GM19455 (cell line): Measurements from ENCODE around the gene PGF.
A peak's percentile ranks its signal among the peaks of the same experiment; 100 is the strongest.
"Not testable (repeated sequence)": the region's sequence is repeated elsewhere in the genome, so short reads cannot be mapped to it uniquely, and the experiment has no call there.

Source experiments
- ATAC-seq: cut with Tn5 transposase; IDR thresholded peaks from one replicate; pipeline ENCODE4 v1.9.1; 2021; ENCODE audit not compliant: unreplicated experiment

The PGF gene

DNA sequence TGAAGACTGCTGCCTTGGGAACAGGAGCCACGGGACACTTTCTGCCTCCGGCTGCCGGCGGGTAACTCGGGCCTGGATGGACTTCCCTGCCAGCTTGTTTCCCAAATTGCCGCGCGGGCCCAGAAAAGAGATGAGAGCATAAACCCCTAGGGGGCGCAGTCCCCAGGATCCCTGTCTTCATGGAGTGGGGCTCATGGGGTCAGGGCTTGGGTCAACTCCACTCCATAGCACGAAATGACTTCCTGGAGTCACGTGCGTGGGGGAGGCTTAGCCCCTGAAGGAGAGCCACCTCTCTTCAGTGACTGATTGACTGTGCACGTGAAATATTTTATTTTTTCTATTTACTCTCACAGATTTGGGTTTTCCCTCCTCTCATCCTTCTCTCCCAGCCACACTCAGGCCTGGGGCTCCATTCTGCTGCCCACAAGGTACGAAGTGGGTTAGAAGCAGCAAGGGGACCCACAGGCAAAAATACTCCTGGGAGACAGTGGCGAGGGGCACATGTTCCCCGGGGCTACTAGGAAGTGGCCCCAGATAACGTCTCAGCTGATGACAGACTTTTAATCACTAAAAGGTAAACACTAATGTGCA, 10.0 kb downstream of the PGF start:
- ATAC-seq, result no peak

DNA sequence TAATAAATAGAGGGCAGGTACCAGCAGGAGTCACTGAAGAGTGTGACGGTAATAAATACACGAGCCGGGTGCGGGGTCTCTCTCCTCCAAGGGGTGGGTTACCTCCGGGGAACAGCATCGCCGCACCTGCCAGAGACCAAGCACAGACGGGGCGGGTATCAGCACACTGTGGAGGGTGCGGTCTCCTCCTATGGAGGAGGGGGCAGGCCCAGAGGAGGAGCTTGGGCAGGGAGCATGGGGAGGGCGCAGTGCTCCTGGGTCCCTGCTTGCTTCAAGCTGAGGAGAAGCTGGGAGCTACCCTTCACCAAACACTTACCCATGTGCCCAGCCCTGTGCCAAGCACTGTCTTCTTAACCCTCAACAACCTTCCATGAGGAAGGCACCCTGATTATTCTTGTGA, 12.8 kb downstream of the PGF start:
- peak; percentile 60 for ATAC-seq

DNA sequence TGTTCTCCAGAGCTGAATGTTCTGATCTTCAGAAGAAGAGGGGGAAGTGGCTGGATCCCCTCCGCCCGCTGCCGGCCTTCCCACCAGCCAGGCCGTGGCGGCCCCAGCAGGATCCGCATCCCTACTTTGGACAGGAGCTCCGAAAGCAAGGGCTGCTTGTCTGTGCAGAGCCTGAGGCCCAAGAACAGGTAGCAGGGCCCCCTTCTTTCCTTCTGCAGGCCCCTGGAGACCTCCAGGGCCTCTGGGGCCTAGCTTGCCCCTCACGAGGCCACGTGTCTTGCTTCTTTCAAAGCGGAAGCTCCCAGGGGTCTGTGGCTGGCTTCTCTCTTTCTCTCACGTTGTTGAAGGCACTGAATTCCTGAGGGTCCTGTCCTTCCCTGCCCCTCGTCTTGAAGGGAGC, 13.2 kb downstream of the PGF start:
- no peak for ATAC-seq

DNA sequence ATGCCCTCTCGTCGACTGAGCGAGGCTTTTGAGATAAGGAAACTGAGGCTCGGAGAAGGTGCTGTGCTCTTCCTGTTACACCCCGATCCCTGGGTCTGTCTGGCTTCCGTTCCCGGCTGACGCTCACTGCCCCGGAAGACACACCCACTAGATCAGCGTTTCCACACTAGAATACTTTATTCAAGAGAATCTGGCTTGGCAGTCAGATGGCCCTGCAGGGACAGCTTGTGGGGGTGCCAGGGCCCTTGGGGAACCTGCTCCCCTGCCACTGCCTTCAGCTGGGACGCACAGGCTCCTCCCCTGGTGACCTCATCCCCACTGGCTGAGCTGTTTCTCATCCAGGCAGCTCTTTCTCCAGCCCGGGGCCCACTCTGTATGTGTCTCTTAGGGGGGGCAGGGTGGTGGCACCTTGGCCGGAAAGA, 13.7 kb downstream of the PGF start:
- ATAC-seq, result no peak

DNA sequence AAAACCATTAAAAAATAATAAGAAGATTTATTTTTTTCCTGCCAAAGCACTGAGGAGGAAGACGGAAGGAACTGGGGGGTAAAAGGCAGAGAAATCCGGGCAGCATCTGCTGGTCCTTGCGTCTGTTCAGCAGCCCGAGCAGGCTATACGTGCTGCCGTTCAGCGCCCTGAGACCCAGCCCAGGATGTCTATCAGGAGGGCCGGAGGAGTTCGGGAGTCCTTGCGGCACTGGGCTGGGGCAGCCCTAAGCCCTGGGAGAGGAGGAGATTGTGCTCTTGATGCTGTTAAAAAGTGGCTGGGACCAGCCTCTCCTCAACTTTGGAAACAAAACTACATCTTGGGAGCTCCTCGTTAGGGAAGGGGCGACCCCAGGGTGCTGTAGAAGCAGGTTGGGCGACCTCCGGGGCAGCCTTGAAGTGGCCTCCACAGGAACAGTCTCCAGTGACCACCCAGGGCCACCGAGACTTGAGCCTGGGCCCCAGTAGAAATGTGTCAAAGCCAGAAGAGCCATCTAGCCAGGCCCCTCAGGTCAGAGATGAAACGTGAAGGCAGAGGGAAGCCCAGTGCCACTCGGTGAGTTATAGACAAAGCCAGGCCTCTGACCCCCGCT, 14.3 kb downstream of the PGF start:
- ATAC-seq, result no peak

DNA sequence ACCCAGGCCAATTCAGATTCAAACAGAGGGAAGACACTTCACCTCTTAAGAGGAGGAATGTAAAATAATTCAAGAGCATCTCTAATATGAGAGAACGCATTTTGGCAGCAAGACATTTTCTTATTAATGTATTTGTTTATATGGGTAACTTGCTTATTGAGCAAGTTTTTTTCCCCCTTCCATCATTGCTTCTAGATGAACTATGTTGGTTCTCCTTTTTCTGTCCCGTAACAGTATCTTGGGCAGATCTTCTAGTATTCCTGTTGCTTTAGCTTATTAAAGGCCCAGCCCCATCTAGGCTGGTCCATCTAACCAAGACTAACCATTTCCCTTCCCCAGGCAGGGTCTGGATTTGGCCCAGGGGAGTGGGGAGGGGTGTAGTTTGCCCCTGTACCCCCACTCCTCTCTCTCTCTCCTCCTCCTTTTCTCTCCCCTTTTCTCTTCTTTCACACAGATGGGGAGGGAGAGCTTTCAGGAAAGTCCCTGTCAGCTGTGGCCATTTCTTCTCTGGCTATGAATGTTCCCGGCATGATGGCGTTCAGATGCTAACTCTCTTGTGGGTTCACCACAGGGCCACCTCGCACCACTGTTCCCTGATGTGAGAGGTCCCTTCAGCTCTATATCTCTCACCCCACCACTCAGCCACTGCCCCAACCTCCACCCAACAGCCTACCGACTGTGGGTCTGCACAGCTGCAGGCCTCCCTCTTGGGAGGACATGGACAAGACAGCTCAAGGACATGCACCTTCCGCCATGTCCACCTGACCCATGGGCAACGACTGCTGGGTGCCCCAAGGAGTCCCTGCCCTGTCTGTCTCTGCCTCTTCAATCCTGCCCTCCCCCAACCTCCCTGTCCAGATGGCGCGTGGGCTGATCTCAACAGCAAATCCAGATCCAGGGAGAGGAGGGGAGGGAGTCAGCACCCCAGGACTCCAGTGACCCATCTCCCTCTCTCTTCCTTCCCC, 16.6 kb downstream of the PGF start:
- ATAC-seq, result no peak

DNA sequence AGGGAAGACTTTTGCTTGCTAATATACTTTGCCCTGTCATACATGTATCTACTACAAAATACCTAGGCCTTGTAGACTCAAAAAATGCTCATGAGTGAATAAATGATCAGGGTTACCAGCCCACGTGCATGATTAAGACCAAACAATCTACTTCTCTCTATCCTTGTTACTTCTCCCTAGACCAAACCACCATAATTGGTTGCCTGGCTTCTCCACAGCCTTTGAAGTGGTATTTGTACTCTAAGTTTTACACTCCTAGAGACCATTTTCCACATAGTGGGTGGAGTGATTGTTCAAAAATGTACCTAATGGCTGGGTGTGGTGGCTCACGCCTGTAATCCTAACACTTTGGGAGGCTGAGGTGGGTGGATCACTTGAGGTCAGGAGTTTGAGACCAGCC, 18.2 kb downstream of the PGF start:
- ATAC-seq, result no peak

DNA sequence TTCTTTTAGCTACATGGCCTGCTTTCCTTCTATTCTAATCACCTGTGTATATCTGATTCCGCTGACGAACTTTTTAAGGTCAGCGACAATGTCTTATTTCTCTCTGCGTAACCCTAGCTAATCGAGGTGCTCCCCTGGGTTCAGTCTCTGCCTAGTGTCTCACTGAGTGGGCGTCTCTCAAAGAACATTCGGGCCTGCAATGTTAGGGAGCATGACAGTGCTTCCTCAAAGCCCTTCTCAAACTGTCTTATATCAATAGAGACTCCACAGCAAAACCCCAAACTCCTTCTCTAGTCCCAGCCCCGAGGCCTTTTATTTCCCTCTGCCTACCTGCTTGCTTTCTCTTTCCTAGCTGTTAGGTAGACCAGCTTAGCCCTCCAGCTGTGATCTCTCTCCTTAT, 18.7 kb downstream of the PGF start:
- ATAC-seq, result no peak

DNA sequence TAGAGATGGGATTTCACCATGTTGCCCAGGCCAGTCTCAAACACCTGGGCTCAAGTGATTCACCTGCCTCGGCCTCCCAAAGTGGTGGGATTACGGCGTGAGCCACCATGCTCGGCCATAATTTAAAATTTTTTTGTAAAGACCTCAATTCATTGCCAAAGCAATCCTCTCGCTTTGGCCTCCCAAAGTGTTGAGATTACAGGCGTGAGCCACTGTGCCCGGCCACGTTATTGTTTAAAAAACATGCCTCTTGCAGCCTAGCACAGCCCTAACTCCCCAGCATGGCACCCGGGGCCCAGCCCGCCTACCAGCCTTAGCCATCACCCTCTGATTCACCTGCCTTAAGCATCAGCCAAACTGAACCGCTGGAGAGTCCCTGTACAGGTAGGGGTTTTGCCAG, 19.2 kb downstream of the PGF start:
- no peak for ATAC-seq

DNA sequence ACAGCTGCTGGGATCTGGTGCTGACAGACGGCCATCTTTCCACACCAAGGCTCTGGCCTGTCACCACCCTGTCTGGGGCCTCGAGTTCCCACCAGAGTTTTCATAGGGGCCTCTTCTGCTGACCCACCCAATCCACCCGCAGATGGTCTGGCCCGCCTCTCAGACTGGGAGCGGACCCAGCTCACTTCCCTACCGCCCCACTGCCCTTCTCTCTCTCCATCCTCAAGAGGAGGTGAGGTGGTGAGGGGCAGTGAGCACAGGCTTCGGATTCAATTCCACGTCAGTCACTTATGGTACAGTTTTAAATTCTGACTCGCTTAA, 20.1 kb downstream of the PGF start:
- ATAC-seq, result no peak

DNA sequence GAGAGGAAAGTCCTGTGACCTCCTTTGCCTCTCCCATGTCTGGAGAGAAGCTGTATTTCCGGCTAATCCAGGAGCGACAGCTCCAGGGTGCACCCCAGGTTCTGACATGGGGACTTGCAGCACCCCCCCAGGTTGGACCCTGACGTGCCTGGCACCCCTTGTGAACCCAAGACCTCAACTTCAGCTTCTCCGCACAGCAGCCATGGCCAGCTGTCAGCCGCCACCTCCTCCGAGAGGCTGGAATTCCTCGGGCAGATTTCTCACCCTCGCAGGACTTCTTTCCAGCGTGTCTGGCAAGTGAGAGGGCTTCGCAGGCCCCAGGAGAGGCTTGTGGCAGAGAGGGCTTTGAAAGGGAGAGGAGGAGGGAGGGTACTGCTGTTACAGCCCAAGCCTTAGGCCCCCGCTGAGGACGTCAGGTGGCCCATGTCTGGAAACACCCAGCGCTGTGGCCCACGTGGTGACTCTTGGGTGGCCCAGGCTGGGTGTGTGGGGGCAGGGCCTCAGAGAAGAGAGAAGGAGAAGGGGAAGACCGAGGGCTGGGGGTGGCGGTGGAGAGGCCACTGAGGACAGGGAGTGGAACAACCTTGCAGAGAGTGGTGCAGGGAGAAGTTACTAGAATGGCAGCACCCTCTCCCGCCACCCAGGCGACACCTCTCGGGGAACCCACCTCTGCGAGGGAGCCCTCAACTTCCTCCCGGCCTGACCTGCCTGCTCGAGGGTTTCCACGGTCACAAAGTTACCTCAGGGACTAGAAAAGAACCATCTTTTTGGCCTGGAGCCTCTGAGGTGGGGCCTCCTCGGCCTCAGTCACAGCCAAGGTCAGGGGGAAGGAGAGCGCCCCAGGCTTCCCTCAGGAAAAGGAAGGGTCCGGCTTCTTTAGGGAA, 20.7 kb downstream of the PGF start:
- no peak for ATAC-seq

DNA sequence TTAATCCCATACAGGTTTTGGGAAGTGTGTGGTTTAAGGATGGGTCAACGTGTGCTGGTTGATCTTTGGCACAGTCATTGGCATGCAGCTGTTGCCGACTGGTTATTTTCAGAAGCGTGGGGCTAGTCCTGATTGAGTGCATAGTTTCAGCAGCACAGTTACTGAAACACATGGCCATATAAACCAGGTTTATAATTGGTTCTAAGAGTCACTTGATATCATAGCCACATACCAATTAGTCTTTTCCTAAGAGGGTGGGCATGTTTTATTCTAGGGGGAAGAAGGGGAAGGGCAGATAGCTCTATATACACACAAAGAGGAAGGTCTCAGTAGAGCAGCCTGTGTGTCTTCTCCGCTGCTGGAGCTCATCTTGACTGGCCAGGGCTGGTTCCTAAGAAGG, 21.4 kb downstream of the PGF start:
- ATAC-seq, result no peak

DNA sequence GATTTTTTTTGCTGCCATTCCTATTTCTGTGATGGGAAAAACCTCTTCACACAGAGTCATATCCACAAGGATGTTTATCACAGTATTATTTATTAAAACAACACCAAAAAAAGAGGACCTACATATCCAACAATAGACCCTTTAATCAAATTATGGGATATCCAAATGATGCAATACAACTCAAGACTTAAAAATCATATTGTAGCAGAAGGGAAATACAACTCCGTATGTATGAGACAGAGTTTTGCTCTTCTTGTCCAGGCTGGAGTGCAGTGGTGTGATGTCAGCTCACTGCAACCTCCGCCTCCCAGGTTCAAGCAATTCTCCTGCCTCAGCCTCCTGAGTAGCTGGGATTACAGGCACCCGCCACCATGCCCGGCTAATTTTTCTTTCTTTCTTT, 22.5 kb downstream of the PGF start:
- ATAC-seq, result not testable (repeated sequence)

DNA sequence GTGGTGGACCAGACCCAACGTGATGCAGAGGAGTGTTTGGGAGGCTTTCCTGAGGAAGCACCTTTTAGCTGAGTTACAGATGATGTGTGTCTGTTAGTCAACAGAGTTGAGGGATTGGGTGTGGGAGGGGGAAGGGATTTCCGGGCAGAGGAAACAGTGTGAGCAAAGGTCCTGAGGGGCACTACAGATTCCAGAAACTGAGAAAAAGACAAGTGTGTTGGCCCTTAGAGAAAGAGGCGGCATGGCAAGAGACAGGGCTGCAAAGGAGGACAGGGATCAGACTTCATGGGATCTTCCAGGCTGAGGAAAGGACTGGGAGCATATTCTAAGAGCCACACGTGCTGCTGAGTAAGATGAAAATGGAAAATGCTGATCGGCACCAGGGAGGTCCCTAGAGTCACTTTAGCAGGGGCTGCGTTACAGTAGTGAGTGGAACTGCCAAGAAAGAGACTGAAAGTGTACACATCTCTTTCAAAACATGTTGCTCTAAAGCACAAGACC, 22.9 kb downstream of the PGF start:
- no peak for ATAC-seq

DNA sequence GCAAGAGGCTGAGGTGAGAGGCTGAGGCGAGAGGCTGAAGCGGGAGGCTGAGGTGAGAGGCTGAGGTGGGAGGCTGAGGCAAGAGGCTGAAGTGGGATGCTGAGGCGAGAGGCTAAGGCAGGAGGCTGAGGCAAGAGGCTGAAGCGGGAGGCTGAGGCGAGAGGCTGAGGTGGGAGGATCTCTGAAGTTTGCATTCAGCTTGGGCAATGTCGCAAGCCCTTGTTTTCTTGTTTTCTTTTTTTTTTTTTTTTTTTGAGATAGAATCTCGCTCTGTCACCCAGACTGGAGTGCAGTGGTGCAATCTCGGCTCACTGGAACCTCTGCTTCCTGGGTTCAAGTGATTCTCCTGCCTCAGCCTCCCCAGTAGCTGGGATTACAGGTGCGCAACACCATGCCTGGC, 23.7 kb downstream of the PGF start:
- not testable (repeated sequence) for ATAC-seq

DNA sequence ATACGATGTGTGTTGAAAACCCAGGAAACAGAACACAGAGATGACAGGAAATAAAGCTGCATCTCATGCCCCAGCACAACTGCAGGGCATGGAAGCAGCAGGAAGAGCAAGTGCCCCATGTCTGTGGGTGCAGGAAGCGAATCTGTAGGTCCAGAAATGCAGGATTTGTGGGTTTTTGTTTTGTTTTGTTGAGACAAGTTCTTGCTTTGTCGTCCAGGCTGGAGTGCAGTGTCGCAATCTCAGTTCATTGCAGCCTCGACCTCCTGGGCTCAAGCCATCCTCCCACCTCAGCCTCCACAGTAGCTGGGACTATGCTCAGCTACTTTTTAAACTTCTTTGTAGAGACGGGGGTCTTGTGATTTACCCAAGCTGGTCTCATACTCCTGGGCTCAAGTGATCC, 26.2 kb downstream of the PGF start:
- no peak for ATAC-seq

DNA sequence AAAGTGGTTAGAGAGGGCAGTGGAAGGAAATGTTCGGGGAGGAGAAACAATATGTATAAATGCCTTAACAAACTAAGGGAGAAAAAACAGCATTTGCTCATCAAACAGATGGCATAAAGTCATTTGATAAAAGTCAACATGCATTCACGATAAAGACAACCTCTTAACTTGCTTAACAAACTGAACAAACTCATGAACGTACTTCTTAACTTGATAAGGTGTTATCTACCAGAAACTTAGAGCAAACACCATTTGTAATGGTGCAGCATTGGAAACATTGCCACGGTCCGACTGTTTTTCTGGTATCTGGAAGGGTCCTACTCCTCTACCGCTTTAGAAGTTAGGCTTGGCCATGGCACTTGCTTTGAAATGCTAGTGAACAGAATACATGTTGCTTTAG, 28.2 kb downstream of the PGF start:
- no peak for ATAC-seq

DNA sequence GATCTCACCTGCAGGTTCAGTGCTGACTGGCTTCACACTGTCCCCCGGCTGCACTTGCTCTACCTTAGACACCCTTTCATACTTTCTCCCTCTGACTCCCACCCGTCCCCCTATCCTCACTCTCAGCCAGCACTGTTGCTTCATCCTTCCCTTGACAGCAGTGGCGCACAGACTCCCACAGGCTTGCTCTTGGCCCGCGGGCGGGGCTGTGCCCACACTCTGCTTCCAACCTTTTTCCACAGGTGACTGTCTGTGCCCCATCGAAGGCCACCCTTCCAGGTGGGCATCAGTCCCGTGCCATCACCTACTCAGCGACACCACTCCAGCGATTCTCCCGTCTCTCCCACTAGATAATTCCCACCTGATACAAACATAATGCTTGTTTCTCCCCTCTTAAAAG, 31.3 kb downstream of the PGF start:
- ATAC-seq, result no peak

DNA sequence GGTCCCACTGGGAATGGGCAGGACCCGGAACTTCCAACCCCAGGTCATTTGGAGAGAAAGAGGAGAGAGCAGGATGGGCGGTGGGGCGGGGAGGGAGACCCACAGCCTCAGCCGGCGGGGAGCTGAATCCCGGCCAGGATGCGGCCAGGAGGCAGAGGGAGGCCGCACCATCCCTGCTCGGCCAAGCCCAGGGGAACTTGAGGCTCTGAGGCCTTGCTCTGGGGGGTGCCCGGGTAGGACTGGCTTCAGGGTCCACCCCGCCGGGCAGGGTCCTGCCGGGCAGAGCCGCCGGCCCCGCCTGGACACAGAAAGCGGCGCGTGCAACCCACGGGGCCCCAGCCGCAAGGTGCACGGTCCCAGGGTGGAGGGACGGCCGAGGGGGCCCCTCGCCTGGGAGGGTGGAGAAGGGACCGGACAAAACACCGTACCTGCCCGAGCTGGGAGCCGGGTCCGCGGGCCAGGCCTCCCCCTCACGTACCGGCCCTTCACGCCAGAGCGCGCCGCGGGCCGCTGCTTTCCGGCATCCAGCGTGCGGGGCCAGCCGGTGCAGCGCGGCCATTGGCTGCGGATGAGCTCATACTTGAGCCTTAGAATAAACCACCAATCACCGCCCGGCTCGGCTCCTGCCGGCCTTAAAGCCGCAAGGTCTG, 32.5 kb downstream of the PGF start, which contains the start of gene RPS6KL1:
RPS6KL1 (minus strand) TSS at position 509 of the 650 bp plus-strand sequence. CDS start 1,719 bp downstream, outside the sequence.
- peak; percentile 91 for ATAC-seq

DNA sequence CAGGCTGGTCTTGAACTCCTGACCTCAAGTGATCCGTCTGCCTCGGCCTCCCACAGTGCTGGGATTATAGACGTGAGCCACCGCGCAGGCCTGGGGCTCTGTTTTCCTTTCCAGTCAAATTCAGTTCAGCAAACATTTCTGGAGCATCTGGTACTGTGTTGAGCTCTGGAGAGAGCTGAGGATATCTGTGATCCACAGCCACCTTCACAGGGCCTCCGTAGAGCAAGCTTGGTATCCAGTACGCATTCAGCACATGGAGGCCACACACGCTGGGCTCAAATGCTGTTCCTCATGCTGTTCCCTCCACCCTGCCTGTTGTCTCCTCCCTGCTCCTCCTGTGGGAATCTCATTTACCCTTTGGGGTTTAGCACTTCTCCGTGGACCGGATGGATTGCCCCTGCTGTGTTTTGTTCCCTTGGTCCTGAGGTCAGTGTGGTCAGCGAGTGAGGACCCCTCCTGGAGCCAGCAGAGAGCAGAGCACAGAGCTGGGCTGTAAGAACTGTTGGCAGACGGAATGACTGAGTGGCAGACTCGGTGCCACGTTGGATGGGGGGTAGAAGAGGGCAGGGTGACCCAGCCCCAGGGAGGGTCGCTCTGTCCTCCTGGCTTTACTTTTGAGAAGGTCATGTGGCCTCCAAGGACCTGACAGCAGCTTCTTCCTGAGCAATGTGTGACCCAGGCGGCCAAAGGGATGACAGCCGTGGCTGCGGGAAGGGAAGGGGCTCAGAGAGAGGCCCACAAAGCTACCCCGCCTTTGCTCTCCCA, 33.2 kb downstream of the PGF start:
- no peak for ATAC-seq
